Measurements from ENCODE around the gene CCDC142. TPM values are rescaled to one million over a fixed set of nuclear protein-coding genes. Genes with fewer than 3 reads are reported as not detected.
A peak's percentile ranks its signal among the peaks of the same experiment; 100 is the strongest.

The CCDC142 gene
- total RNA-seq, 1 donor from 2014 or later: 29.4 TPM

DNA sequence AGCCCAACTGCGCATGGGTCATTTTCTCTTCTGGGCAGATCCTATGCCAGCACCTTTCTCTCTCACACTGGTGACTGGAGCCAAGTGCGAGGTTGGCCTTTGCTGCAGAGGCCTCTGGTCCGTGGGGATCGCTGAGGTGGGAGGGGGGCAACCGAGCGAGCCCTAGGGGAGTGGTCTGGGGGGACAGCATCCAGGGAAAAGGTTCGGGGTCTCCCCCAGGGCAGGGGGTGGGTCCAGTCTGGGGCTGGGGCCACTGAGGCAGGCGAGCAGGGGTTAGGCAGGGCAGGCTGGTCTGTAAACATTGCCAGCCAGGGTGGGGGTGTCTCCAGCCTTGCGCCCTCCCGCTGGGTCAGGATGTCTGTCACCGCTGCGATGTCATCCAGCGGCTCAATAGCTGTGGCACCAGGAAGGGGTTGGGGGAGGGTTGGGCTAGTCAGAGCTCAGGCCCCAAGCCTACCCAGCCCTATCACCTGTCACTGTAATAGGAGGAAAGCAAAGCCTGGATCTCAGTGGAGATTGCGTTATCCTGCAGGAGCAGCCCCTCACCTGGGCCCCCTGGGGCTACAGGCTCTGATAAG, 56.5 kb downstream of the CCDC142 start:
- no peak for DNase-seq (ENCODE audit: low spot score in 2 of 2, unreplicated experiment in 2 of 2)
- Mint-ChIP-seq H3K4me1 (peaks cover 3% of the 10 kb centered on the region), H3K36me3 (peaks cover 22% of the 10 kb centered on the region), H3K9me3 (no peaks in the 10 kb centered on the region), H3K4me3 (no peak overlapping the region), H3K27ac (no peak overlapping the region), H3K27me3 (ENCODE audit: low read depth) (no peaks in the 10 kb centered on the region)
- TF ChIP-seq, protein P1, sequence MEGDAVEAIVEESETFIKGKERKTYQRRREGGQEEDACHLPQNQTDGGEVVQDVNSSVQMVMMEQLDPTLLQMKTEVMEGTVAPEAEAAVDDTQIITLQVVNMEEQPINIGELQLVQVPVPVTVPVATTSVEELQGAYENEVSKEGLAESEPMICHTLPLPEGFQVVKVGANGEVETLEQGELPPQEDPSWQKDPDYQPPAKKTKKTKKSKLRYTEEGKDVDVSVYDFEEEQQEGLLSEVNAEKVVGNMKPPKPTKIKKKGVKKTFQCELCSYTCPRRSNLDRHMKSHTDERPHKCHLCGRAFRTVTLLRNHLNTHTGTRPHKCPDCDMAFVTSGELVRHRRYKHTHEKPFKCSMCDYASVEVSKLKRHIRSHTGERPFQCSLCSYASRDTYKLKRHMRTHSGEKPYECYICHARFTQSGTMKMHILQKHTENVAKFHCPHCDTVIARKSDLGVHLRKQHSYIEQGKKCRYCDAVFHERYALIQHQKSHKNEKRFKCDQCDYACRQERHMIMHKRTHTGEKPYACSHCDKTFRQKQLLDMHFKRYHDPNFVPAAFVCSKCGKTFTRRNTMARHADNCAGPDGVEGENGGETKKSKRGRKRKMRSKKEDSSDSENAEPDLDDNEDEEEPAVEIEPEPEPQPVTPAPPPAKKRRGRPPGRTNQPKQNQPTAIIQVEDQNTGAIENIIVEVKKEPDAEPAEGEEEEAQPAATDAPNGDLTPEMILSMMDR (IDR thresholded peaks at IDR 0.05; ENCODE audit: unreplicated experiment): no peak

DNA sequence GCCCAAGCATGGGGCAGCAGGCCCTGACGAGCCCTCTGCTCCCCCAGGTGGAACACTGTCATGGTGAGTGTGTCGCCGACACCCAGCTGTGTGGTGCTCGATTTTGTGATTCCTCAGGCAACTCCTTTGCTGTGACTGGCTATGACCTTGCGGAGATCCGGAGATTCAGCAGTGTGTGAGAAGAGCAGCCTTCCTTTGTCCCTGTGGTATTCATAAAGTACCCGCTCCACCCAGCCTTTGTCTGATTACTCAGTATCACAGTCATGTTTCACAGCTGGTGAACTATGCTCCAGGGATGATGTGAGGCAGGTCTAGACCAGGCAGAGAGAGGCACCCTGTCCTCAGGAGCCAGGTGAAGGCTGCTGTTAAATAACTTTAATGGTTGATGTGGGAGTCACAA, 57.3 kb downstream of the CCDC142 start:
- Mint-ChIP-seq H3K4me3 (no peak overlapping the region), H3K27ac (peak overlapping the region; percentile 30), H3K4me1 (peaks cover 7% of the 10 kb centered on the region)

DNA sequence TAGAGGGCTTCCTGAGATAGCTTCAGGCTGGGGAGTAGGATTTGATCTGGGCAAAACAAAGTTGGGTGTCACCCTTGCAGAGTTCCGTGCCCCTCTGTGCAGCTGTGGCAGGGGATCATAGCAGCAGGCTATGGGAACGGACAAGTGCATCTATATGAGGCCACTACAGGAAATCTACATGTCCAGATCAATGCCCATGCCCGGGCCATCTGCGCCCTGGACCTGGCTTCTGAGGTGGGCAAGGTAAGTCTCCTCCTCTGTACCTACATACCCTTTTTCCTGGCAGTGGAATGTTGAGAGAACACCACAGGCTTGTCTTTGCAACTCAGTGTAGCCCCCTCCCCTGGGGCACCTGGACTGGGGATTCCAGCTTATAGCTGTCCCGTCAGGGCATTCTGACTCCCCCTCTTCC, 57.8 kb downstream of the CCDC142 start:
- TF ChIP-seq, protein P1 (IDR thresholded peaks at IDR 0.05; ENCODE audit: unreplicated experiment): no peak
- DNase-seq (ENCODE audit: low spot score in 2 of 2, unreplicated experiment in 2 of 2): no peak
- no peaks in the 10 kb centered on the region for H3K9me3 Mint-ChIP-seq
- peaks cover 7% of the 10 kb centered on the region for H3K4me1 Mint-ChIP-seq
- no peak overlapping the region for H3K27ac Mint-ChIP-seq
- peaks cover 2% of the 10 kb centered on the region for H3K27me3 Mint-ChIP-seq (ENCODE audit: low read depth)
- H3K4me3 Mint-ChIP-seq: no peak overlapping the region
- H3K36me3 Mint-ChIP-seq: peaks cover 19% of the 10 kb centered on the region

More for the DNA sequence above, 57.3 kb downstream of the CCDC142 start:
- H3K9me3 Mint-ChIP-seq: no peaks in the 10 kb centered on the region
- no peak for DNase-seq (ENCODE audit: low spot score in 2 of 2, unreplicated experiment in 2 of 2)
- H3K36me3 Mint-ChIP-seq: peaks cover 22% of the 10 kb centered on the region
- H3K27me3 Mint-ChIP-seq (ENCODE audit: low read depth): peaks cover 2% of the 10 kb centered on the region
- TF ChIP-seq, protein P1 (IDR thresholded peaks at IDR 0.05; ENCODE audit: unreplicated experiment): no peak

DNA sequence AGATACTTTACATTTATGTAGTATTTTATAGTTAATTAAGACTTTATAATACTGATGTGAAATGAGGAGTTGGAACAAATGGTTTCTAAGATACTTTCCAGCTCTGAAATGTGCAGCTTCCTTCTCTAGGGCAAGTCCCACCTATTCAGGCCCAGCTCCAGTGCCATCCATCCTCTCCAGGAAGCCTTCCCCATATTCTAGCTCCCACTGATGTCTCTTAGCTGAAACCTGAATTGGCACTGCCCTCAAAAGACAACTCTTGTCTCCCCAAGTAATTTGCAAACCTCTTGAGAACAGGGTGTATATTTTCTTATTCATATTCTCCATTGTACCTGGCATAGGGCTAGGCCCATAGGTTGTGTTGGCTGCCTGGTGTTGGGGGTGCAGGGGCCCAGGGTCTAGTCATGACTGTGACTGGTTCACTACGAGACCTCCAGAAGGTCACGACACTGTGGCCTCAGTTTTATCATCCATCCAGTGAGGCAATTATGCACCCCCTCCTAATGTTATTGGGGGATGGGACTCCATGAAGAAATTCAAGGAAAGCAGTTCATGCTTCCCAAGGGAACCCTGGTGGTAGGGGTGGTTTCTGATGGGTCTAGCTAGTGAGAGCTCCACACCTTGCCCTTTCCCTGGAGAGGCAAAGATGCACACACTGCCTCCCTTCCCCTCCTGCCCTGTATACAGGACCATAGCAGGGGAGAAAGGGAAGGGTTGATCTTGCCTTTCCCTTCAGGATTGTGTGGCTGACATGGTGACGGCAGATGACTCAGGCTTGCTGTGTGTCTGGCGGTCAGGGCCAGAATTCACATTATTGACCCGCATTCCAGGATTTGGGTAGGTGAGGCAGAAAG, 58.4 kb downstream of the CCDC142 start:
- peaks cover 7% of the 10 kb centered on the region for H3K4me1 Mint-ChIP-seq
- H3K27ac Mint-ChIP-seq: no peak overlapping the region
- H3K9me3 Mint-ChIP-seq: no peaks in the 10 kb centered on the region
- H3K4me3 Mint-ChIP-seq: no peak overlapping the region
- TF ChIP-seq, protein P1 (IDR thresholded peaks at IDR 0.05; ENCODE audit: unreplicated experiment): no peak
- H3K36me3 Mint-ChIP-seq: peaks cover 16% of the 10 kb centered on the region
- peaks cover 2% of the 10 kb centered on the region for H3K27me3 Mint-ChIP-seq (ENCODE audit: low read depth)
- DNase-seq (ENCODE audit: low spot score in 2 of 2, unreplicated experiment in 2 of 2): no peak

Other genes with a start within 250 kb of the CCDC142 start
- 7.5 to 9.3 TPM (median 9.2 TPM) in 3 replicates for gene SLC4A5, start 139.6 kb downstream of the CCDC142 start, total RNA-seq
- gene DCTN1, start 102.7 kb downstream of the CCDC142 start, total RNA-seq: 125 to 136 TPM (median 132 TPM) in 3 replicates
- gene C2orf81, start 61.4 kb downstream of the CCDC142 start, total RNA-seq: 4.7 to 8.8 TPM (median 6.0 TPM) in 3 replicates
- gene WDR54, start 61.3 kb downstream of the CCDC142 start, total RNA-seq: 20.2 to 25.0 TPM (median 23.7 TPM) in 3 replicates
- gene RTKN, start 41.1 kb downstream of the CCDC142 start, total RNA-seq: 85.0 to 88.9 TPM (median 86.4 TPM) in 3 replicates
- 42.9 to 48.1 TPM (median 45.3 TPM) in 3 replicates for gene INO80B, start 27.9 kb downstream of the CCDC142 start, total RNA-seq
- 111 to 113 TPM (median 111 TPM) in 3 replicates for gene WBP1, start 24.6 kb downstream of the CCDC142 start, total RNA-seq
- gene MOGS, start 17.6 kb downstream of the CCDC142 start, total RNA-seq: 61.6 to 68.7 TPM (median 62.6 TPM) in 3 replicates
- gene MRPL53, start 10.3 kb downstream of the CCDC142 start, total RNA-seq: 57.6 to 69.3 TPM (median 62.5 TPM) in 3 replicates
- gene TTC31, start 83 bp upstream of the CCDC142 start, total RNA-seq: 26.1 to 27.3 TPM (median 26.1 TPM) in 3 replicates
- gene LBX2, start 16.6 kb upstream of the CCDC142 start, total RNA-seq: 0.86 to 1.1 TPM (median 0.89 TPM) in 3 replicates
- gene PCGF1, start 24.7 kb upstream of the CCDC142 start, total RNA-seq: 17.0 to 23.0 TPM (median 20.3 TPM) in 3 replicates
- 0.18 TPM in 1 of 3 replicates, not detected in the others for gene TLX2, start 31.5 kb upstream of the CCDC142 start, total RNA-seq
- 0.16 to 0.42 TPM (median 0.29 TPM) in 3 replicates for gene DQX1, start 43.2 kb upstream of the CCDC142 start, total RNA-seq
- gene AUP1, start 46.7 kb upstream of the CCDC142 start, total RNA-seq: 86.2 to 89.4 TPM (median 86.8 TPM) in 3 replicates
- 25.1 to 26.1 TPM (median 25.7 TPM) in 3 replicates for gene HTRA2, start 46.9 kb upstream of the CCDC142 start, total RNA-seq
- 20.3 to 26.7 TPM (median 21.9 TPM) in 3 replicates for gene LOXL3, start 70.9 kb upstream of the CCDC142 start, total RNA-seq
- gene DOK1, start 71.7 kb upstream of the CCDC142 start, total RNA-seq: 10.7 to 11.9 TPM (median 10.8 TPM) in 3 replicates
- 7.4 to 7.9 TPM (median 7.7 TPM) in 3 replicates for gene M1AP, start 165.3 kb upstream of the CCDC142 start, total RNA-seq
- gene SEMA4F, start 171.2 kb upstream of the CCDC142 start, total RNA-seq: 17.5 to 19.8 TPM (median 18.1 TPM) in 3 replicates

Data from mesothelial cell of epicardium (in vitro differentiated cells).